ENCODE measurements around the gene SKAP1.

DNA sequence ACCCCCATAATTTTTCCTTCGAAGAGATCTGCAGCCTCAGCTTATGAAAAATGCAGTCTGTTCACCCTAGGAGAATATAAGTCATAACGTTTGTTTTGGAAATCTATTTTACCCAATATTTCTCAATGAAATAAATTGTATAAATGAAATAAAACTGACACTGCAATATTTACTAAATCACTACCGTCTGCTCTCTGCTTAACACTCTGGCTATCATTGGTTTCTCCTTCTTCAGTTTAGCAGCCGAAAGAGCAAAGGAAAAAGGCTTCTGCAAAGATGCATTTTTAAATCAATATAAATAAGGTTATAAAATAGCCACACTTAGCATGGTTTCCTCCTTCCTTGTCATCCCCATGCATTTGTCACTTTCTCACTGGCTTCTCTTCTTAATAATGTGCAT lies 174.3 kb downstream of the SKAP1 start:
- TF ChIP-seq CTCF (IDR thresholded peaks at IDR 0.05) (no peak), EZH2phosphoT487 (IDR thresholded peaks at IDR 0.05) (no peak), EZH2 (IDR thresholded peaks at IDR 0.05) (no peak)
